WI38 (cell line): Measurements from ENCODE around the gene PLEKHA7.

Experiments
- H3K4me3 ChIP-seq: 2 replicates; pipeline ENCODE4 v1.5.1; 2011; ENCODE audit warnings: low read depth, mild to moderate bottlenecking, control low read depth, low read length
- CTCF ChIP-seq: IDR thresholded peaks from 2 replicates; pipeline ENCODE4 v1.5.1; 2012; ENCODE audit warnings: low read depth, mild to moderate bottlenecking, control low read depth, low read length

PLEKHA7 gene

GRCh38 chr11:16946477-16947282 is 67.5 kb downstream of the PLEKHA7 start:
- no peak overlapping the region for H3K4me3 ChIP-seq
- no peak for TF ChIP-seq CTCF

- peak; percentile 57 for TF ChIP-seq CTCF
- no peak overlapping the region for H3K4me3 ChIP-seq
Measured at GRCh38 chr11:16945671-16946469, 68.3 kb downstream of the PLEKHA7 start.

GRCh38 chr11:16942911-16943310 is 71.3 kb downstream of the PLEKHA7 start:
- no peak overlapping the region for H3K4me3 ChIP-seq
- TF ChIP-seq CTCF: no peak

GRCh38 chr11:16942342-16942741 is 71.9 kb downstream of the PLEKHA7 start:
- TF ChIP-seq CTCF: no peak
- no peak overlapping the region for H3K4me3 ChIP-seq

GRCh38 chr11:16941935-16942334 is 72.3 kb downstream of the PLEKHA7 start:
- H3K4me3 ChIP-seq: no peak overlapping the region
- TF ChIP-seq CTCF: no peak

GRCh38 chr11:16938061-16938460 is 76.2 kb downstream of the PLEKHA7 start:
- no peak overlapping the region for H3K4me3 ChIP-seq
- TF ChIP-seq CTCF: no peak

GRCh38 chr11:16936643-16937042 is 77.6 kb downstream of the PLEKHA7 start:
- TF ChIP-seq CTCF: no peak
- no peak overlapping the region for H3K4me3 ChIP-seq
